Measurements from ENCODE around the gene GPR155.
"Not testable (repeated sequence)": the region's sequence is repeated elsewhere in the genome, so short reads cannot be mapped to it uniquely, and the experiment has no call there.

Gene GPR155

DNA sequence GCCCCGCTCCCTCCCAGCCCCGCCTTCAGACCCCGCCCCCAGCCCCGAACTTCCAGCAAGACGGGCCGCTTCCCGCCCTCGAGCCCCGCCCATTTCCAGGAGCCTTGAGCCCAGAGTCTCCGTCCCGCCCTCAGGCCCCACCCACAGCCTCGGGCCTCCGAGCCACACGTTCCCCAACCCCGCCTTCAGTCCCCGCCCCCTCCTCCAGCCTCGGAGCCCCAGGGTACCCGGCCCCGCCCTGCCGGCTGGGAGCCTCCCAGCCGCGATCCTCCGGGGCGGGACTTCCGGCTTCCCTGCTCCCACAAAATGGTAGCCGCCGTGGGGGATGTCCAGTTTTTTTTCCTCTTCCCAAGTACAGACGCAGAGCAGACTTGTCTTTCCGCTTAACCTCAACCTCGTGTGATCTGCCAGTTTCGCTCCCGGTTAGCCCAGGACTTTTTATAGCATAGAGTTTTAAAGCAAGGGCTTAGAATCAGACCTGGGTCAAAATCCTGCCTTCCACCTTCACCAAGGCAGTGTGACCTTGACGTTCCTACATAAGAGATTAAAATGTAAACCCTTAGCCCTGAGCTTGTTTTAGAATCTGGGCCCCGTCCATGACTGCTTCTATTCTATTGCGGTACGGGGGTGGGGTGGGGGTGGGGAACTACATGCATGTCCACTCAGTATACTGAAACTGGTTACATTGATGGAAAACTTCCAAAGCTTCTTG is 435 bp upstream of the GPR155 start:
- Histone ChIP-seq H3K79me2 (ENCODE audit: control insufficient read depth, low read length) (no peaks in the 10 kb centered on the region), H3K27ac (ENCODE audit: low read depth, low read length) (peak overlapping the region; percentile 16; the same call in 1 of the 2 replicates), H3K9me2 (replicated peaks; ENCODE audit: control insufficient read depth, low read length) (no peaks in the 10 kb centered on the region), H3K4me1 (ENCODE audit: control insufficient read depth, low read length) (peaks cover 25% of the 10 kb centered on the region), H3K4me3 (ENCODE audit: low read length) (peak overlapping the region; percentile 93), H3K4me2 (ENCODE audit: low read length) (peak overlapping the region; percentile 93), H4K20me1 (ENCODE audit: control insufficient read depth, insufficient read depth, low read depth, low read length) (no peaks in the 10 kb centered on the region), H3K36me3 (ENCODE audit: control insufficient read depth, low read length) (no peaks in the 10 kb centered on the region), H3K9me3 (ENCODE audit: control insufficient read depth, insufficient read depth, low read length) (no peaks in the 10 kb centered on the region), H3F3A (ENCODE audit: control insufficient read depth, insufficient read depth) (peaks cover 8% of the 10 kb centered on the region; the same call in 1 of the 2 replicates), H3K27me3 (ENCODE audit: control insufficient read depth, low read length) (peaks cover 7% of the 10 kb centered on the region; the same call in 1 of the 2 replicates)
- TF ChIP-seq, protein P1, sequence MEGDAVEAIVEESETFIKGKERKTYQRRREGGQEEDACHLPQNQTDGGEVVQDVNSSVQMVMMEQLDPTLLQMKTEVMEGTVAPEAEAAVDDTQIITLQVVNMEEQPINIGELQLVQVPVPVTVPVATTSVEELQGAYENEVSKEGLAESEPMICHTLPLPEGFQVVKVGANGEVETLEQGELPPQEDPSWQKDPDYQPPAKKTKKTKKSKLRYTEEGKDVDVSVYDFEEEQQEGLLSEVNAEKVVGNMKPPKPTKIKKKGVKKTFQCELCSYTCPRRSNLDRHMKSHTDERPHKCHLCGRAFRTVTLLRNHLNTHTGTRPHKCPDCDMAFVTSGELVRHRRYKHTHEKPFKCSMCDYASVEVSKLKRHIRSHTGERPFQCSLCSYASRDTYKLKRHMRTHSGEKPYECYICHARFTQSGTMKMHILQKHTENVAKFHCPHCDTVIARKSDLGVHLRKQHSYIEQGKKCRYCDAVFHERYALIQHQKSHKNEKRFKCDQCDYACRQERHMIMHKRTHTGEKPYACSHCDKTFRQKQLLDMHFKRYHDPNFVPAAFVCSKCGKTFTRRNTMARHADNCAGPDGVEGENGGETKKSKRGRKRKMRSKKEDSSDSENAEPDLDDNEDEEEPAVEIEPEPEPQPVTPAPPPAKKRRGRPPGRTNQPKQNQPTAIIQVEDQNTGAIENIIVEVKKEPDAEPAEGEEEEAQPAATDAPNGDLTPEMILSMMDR (IDR thresholded peaks at IDR 0.05; ENCODE audit: low read depth, low read length, poor library complexity, severe bottlenecking): no peak
- TF ChIP-seq EZH2phosphoT487 (IDR thresholded peaks at IDR 0.05; ENCODE audit: borderline replicate concordance, low read length): no peak

DNA sequence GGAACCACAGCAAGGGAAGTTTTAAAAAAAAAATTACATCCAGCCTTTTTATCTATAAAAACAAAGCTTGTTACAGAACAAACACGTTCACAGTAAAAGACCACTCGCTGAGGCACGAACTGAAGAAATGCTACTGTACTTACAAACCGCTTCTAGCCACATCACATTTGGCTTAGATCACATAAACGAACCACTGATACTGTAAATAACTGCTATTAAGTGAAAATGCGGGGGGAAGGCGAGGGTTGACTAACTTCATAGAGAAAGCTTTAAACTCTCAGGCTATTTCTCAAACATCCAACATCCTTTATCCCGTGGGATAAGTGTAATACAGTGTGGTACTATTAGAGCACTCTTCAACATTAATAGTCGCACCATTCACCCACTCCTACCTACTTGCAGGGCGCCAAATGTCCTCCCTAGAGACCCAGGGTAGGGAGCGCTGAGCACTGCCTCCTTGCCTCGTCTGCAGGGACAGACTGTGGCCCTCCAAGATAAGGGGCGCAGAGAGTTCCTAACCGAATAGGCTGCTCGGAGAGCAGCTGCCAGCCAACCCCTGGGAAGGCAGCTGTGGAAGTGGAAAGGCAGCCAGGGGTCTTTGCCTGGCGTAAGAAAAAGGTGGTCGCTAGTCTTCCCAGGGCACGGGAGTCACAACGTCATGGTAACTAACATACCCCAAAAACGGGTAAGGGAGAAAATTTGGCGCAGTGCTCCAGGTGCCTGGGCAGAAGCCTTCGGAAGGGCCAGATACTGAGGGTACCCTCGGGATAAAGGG is 854 bp downstream of the GPR155 start:
- H4K20me1 ChIP-seq (ENCODE audit: control insufficient read depth, insufficient read depth, low read depth, low read length): no peaks in the 10 kb centered on the region
- no peaks in the 10 kb centered on the region for H3K79me2 ChIP-seq (ENCODE audit: control insufficient read depth, low read length)
- H3K27me3 ChIP-seq (ENCODE audit: control insufficient read depth, low read length): peaks cover 7% of the 10 kb centered on the region; the same call in 1 of the 2 replicates
- no peak; the same call in 1 of the 2 replicates for TF ChIP-seq EZH2phosphoT487 (IDR thresholded peaks at IDR 0.05; ENCODE audit: borderline replicate concordance, low read length)
- TF ChIP-seq, protein P1 (IDR thresholded peaks at IDR 0.05; ENCODE audit: low read depth, low read length, poor library complexity, severe bottlenecking): no peak
- H3K36me3 ChIP-seq (ENCODE audit: control insufficient read depth, low read length): no peaks in the 10 kb centered on the region
- H3K27ac ChIP-seq (ENCODE audit: low read depth, low read length): no peak overlapping the region
- peaks cover 25% of the 10 kb centered on the region for H3K4me1 ChIP-seq (ENCODE audit: control insufficient read depth, low read length)
- no peaks in the 10 kb centered on the region for H3K9me3 ChIP-seq (ENCODE audit: control insufficient read depth, insufficient read depth, low read length)
- no peaks in the 10 kb centered on the region for H3K9me2 ChIP-seq (replicated peaks; ENCODE audit: control insufficient read depth, low read length)
- H3K4me3 ChIP-seq (ENCODE audit: low read length): peak overlapping the region; percentile 93
- peaks cover 3% of the 10 kb centered on the region; the same call in 1 of the 2 replicates for H3F3A ChIP-seq (ENCODE audit: control insufficient read depth, insufficient read depth)
- H3K4me2 ChIP-seq (ENCODE audit: low read length): peak overlapping the region; percentile 93

DNA sequence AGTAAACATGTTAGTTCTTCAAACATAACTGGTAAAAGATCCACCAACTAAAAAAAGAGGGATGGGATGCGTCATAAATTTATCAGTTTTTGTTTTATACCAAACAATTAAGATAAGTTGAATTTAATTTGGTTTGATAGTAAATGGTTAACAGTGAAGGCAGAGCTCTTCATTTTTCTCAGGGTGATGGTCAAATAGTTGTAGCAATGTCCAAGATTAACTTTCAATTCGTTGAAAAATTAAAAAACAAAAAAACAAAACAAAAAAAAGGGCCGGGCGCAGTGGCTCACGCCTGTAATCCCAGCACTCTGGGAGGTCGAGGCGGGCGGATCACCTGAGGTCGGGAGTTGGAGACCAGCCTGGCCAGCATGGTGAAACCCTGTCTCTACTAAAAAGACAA is 1.8 kb downstream of the GPR155 start:
- not testable (repeated sequence) for H3K4me3 ChIP-seq (ENCODE audit: low read length); H3K79me2 ChIP-seq (ENCODE audit: control insufficient read depth, low read length)

DNA sequence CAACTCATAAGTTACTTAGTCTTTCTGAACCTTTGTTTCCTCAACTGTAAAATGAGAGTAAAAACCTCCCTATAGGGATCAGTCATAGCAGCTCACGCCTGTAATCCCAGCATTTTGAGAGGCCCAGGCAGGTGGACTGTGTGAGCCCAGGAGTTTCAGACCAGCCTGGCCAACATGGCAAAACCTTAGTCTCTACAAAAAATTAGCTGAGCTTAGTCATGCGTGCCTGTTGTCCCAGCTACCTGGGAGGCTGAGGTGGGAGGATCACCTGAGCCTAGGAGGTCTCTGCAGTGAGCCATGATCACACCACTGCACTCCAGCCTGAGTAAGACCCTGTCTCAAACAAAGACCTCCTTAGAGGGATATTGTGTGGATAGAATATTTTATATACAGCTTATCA is 2.3 kb downstream of the GPR155 start:
- Histone ChIP-seq H3K27ac (ENCODE audit: low read depth, low read length) (no peak overlapping the region), H3K79me2 (ENCODE audit: control insufficient read depth, low read length) (no peaks in the 10 kb centered on the region), H3K9me2 (replicated peaks; ENCODE audit: control insufficient read depth, low read length) (no peaks in the 10 kb centered on the region), H4K20me1 (ENCODE audit: control insufficient read depth, insufficient read depth, low read depth, low read length) (no peaks in the 10 kb centered on the region), H3K4me1 (ENCODE audit: control insufficient read depth, low read length) (peaks cover 18% of the 10 kb centered on the region), H3F3A (ENCODE audit: control insufficient read depth, insufficient read depth) (0 out of 2 replicates have a peak, but pooled peaks cover 2% of the 10 kb centered on the region), H3K27me3 (ENCODE audit: control insufficient read depth, low read length) (peaks cover 7% of the 10 kb centered on the region; the same call in 1 of the 2 replicates), H3K4me3 (ENCODE audit: low read length) (no peak overlapping the region), H3K4me2 (ENCODE audit: low read length) (no peak overlapping the region), H3K9me3 (ENCODE audit: control insufficient read depth, insufficient read depth, low read length) (no peaks in the 10 kb centered on the region), H3K36me3 (ENCODE audit: control insufficient read depth, low read length) (no peaks in the 10 kb centered on the region)
- no peak for TF ChIP-seq EZH2phosphoT487 (IDR thresholded peaks at IDR 0.05; ENCODE audit: borderline replicate concordance, low read length)
- TF ChIP-seq, protein P1 (IDR thresholded peaks at IDR 0.05; ENCODE audit: low read depth, low read length, poor library complexity, severe bottlenecking): no peak

More for the DNA sequence above, 1.8 kb downstream of the GPR155 start:
- not testable (repeated sequence) for H3K36me3 ChIP-seq (ENCODE audit: control insufficient read depth, low read length); H4K20me1 ChIP-seq (ENCODE audit: control insufficient read depth, insufficient read depth, low read depth, low read length); H3F3A ChIP-seq (ENCODE audit: control insufficient read depth, insufficient read depth); H3K27me3 ChIP-seq (ENCODE audit: control insufficient read depth, low read length); H3K9me2 ChIP-seq (replicated peaks; ENCODE audit: control insufficient read depth, low read length); H3K9me3 ChIP-seq (ENCODE audit: control insufficient read depth, insufficient read depth, low read length); H3K27ac ChIP-seq (ENCODE audit: low read depth, low read length)
- peak overlapping the region; percentile 93; the same call in 1 of the 2 replicates for H3K4me2 ChIP-seq (ENCODE audit: low read length)
- H3K4me1 ChIP-seq (ENCODE audit: control insufficient read depth, low read length): peaks cover 23% of the 10 kb centered on the region

Data from DOHH2 (cell line).